ENCODE measurements around the gene RETREG3. TPM values are rescaled to one million over a fixed set of nuclear protein-coding genes. Genes with fewer than 3 reads are reported as not detected.
"Not testable (repeated sequence)": the region's sequence is repeated elsewhere in the genome, so short reads cannot be mapped to it uniquely, and the experiment has no call there.

Gene RETREG3
- total RNA-seq, 1 experiment from 2014 or later: 46.0 TPM

DNA sequence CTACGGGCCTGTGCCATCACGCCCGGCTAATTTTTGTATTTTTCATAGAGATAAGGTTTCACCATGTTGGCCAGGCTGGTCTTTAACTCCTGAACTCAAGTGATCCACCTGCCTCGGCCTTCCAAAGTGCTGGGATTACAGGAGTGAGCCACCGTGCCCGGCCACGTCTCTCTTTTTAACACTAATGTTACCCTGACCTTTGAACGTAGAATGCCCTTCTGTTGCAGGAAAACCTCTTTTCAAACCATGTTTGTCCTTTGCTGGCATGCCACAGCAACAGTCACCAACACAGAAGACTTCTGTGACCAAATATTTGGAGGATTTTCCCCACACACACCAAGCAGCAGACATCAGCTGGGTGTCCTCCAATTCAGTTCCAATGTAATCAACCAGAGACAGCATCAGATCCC, 64.3 kb downstream of the RETREG3 start:
- intact Hi-C loops (cut with micrococcal nuclease): no loop called here
- H3K27me3 Mint-ChIP-seq (ENCODE audit: insufficient read depth, unreplicated experiment): no peaks in the 10 kb centered on the region
- H3K4me1 Mint-ChIP-seq (ENCODE audit: insufficient read depth, unreplicated experiment): peaks cover 13% of the 10 kb centered on the region
- TF ChIP-seq, protein P1, sequence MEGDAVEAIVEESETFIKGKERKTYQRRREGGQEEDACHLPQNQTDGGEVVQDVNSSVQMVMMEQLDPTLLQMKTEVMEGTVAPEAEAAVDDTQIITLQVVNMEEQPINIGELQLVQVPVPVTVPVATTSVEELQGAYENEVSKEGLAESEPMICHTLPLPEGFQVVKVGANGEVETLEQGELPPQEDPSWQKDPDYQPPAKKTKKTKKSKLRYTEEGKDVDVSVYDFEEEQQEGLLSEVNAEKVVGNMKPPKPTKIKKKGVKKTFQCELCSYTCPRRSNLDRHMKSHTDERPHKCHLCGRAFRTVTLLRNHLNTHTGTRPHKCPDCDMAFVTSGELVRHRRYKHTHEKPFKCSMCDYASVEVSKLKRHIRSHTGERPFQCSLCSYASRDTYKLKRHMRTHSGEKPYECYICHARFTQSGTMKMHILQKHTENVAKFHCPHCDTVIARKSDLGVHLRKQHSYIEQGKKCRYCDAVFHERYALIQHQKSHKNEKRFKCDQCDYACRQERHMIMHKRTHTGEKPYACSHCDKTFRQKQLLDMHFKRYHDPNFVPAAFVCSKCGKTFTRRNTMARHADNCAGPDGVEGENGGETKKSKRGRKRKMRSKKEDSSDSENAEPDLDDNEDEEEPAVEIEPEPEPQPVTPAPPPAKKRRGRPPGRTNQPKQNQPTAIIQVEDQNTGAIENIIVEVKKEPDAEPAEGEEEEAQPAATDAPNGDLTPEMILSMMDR (IDR thresholded peaks at IDR 0.05; ENCODE audit: unreplicated experiment): no peak
- ChIA-PET CTCF (interaction anchor here (0.6 kb wide), 1 partner anchor 38 kb away, joined by 3 read pairs; no protein-coding TSS in a partner anchor), POLR2A (interaction anchor here (0.7 kb wide), 1 partner anchor 9 kb away, joined by 4 read pairs; the partner anchor contains the start of gene NAGLU)
- H3K36me3 Mint-ChIP-seq (ENCODE audit: insufficient read depth, unreplicated experiment): peaks cover 38% of the 10 kb centered on the region
- no peak overlapping the region for H3K4me3 Mint-ChIP-seq (ENCODE audit: unreplicated experiment)
- H3K27ac Mint-ChIP-seq (ENCODE audit: low read depth, unreplicated experiment): no peak overlapping the region
- BruUV-seq (replicated peaks): no TSS peak
- no peaks in the 10 kb centered on the region for H3K9me3 Mint-ChIP-seq (ENCODE audit: unreplicated experiment)
- DNase-seq (ENCODE audit: unreplicated experiment): no peak

DNA sequence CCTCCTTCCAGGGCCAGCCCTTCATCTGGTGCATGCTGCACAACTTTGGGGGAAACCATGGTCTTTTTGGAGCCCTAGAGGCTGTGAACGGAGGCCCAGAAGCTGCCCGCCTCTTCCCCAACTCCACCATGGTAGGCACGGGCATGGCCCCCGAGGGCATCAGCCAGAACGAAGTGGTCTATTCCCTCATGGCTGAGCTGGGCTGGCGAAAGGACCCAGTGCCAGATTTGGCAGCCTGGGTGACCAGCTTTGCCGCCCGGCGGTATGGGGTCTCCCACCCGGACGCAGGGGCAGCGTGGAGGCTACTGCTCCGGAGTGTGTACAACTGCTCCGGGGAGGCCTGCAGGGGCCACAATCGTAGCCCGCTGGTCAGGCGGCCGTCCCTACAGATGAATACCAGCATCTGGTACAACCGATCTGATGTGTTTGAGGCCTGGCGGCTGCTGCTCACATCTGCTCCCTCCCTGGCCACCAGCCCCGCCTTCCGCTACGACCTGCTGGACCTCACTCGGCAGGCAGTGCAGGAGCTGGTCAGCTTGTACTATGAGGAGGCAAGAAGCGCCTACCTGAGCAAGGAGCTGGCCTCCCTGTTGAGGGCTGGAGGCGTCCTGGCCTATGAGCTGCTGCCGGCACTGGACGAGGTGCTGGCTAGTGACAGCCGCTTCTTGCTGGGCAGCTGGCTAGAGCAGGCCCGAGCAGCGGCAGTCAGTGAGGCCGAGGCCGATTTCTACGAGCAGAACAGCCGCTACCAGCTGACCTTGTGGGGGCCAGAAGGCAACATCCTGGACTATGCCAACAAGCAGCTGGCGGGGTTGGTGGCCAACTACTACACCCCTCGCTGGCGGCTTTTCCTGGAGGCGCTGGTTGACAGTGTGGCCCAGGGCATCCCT, 65.7 kb downstream of the RETREG3 start:
- CTCF ChIA-PET: interaction anchor here (0.6 kb wide), 1 partner anchor 161 kb away, joined by 3 read pairs; no protein-coding TSS in a partner anchor

DNA sequence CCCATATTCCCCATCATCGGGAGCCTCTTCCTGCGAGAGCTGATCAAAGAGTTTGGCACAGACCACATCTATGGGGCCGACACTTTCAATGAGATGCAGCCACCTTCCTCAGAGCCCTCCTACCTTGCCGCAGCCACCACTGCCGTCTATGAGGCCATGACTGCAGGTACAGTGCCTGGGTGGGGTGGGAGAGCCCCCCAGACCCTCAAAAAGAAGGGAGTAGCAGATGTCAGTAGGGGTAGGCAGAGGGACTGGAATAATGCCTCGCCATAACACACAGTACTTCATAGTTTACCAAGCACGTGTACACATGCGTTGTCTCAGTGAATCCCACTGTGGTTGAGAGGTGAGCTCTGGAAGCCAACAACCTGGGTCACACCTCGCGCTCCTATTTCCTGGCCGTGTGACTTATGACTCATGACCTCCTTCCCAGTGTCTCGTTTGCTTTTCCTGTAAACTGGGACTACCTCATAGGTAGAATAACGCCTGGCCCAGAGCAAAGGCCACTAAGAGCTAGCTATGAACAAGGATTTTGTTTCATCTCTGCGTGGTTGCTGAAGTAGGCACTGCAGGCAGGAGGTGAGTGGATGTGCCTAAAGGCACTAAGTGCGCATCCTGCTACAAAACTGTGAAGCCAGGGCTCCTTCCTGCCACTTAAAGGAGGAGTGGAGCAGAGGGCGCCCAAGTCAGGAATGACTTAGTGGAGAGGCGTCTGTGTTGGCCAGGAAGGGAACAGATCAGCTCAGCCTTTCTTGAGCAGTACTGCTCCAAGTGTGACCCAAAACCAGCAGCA, 67.9 kb downstream of the RETREG3 start:
- BruUV-seq (replicated peaks): no TSS peak
- intact Hi-C loops (cut with micrococcal nuclease): no loop called here
- ChIA-PET CTCF (interaction anchor here (0.5 to 0.6 kb wide), 3 partner anchors 278 to 465 kb away, joined by 3 to 4 read pairs (median 4); no protein-coding TSS in a partner anchor), POLR2A (interaction anchor here (0.7 to 1.5 kb wide), 3 partner anchors 11 to 611 kb away, joined by 3 to 8 read pairs (median 3); partner anchors contain the start of gene ODAD4)
- TF ChIP-seq, protein P1 (IDR thresholded peaks at IDR 0.05; ENCODE audit: unreplicated experiment): no peak
- DNase-seq (ENCODE audit: unreplicated experiment): peak; percentile 48
- no peak overlapping the region for H3K27ac Mint-ChIP-seq (ENCODE audit: low read depth, unreplicated experiment)
- no peaks in the 10 kb centered on the region for H3K27me3 Mint-ChIP-seq (ENCODE audit: insufficient read depth, unreplicated experiment)
- no peaks in the 10 kb centered on the region for H3K9me3 Mint-ChIP-seq (ENCODE audit: unreplicated experiment)
- no peak overlapping the region for H3K4me3 Mint-ChIP-seq (ENCODE audit: unreplicated experiment)
- H3K36me3 Mint-ChIP-seq (ENCODE audit: insufficient read depth, unreplicated experiment): peaks cover 44% of the 10 kb centered on the region
- H3K4me1 Mint-ChIP-seq (ENCODE audit: insufficient read depth, unreplicated experiment): peaks cover 17% of the 10 kb centered on the region

More for the DNA sequence above, 65.7 kb downstream of the RETREG3 start:
- Mint-ChIP-seq H3K9me3 (ENCODE audit: unreplicated experiment) (no peaks in the 10 kb centered on the region), H3K4me3 (ENCODE audit: unreplicated experiment) (no peak overlapping the region), H3K27me3 (ENCODE audit: insufficient read depth, unreplicated experiment) (no peaks in the 10 kb centered on the region), H3K36me3 (ENCODE audit: insufficient read depth, unreplicated experiment) (peaks cover 48% of the 10 kb centered on the region), H3K4me1 (ENCODE audit: insufficient read depth, unreplicated experiment) (peaks cover 13% of the 10 kb centered on the region), H3K27ac (ENCODE audit: low read depth, unreplicated experiment) (no peak overlapping the region)
- BruUV-seq (replicated peaks): no TSS peak
- DNase-seq (ENCODE audit: unreplicated experiment): no peak
- intact Hi-C loops (cut with micrococcal nuclease): no loop called here
- TF ChIP-seq, protein P1 (IDR thresholded peaks at IDR 0.05; ENCODE audit: unreplicated experiment): no peak
- POLR2A ChIA-PET: interaction anchor here (0.6 to 1.1 kb wide), 2 partner anchors 10 to 11 kb away, joined by 3 to 5 read pairs; no protein-coding TSS in a partner anchor

DNA sequence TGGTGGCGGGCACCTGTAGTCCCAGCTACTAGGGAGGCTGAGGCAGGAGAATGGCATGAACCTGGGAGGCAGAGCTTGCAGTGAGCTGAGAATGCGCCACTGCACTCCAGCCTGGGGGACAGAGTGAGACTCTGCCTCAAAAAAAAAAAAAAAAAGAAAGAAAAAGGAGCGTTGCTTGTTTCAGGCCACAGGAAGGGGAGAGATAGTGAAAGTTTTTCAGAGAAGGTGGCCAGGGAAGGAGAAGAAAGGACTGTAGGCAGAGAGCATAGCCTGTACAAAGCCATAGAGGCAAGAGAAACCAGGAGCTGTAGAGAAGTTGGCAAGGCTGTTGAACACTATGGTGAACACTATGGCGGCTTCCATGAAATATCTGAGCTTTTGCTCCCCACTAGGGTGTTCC, 68.6 kb downstream of the RETREG3 start:
- H3K27ac Mint-ChIP-seq (ENCODE audit: low read depth, unreplicated experiment); BruUV-seq (replicated peaks): not testable (repeated sequence)

More for the DNA sequence above, 68.6 kb downstream of the RETREG3 start:
- H3K4me3 Mint-ChIP-seq (ENCODE audit: unreplicated experiment); DNase-seq (ENCODE audit: unreplicated experiment); H3K27me3 Mint-ChIP-seq (ENCODE audit: insufficient read depth, unreplicated experiment); intact Hi-C loops (cut with micrococcal nuclease); H3K9me3 Mint-ChIP-seq (ENCODE audit: unreplicated experiment); CTCF ChIA-PET: not testable (repeated sequence)
- Mint-ChIP-seq H3K36me3 (ENCODE audit: insufficient read depth, unreplicated experiment) (peaks cover 41% of the 10 kb centered on the region), H3K4me1 (ENCODE audit: insufficient read depth, unreplicated experiment) (peaks cover 21% of the 10 kb centered on the region)
- POLR2A ChIA-PET: interaction anchor here (1.5 kb wide), 1 partner anchor 14 kb away, joined by 8 read pairs; no protein-coding TSS in a partner anchor

All from MCF 10A (cell line).